GM18873 (cell line): ENCODE measurements around the gene FURIN.
"Not testable (repeated sequence)": the region's sequence is repeated elsewhere in the genome, so short reads cannot be mapped to it uniquely, and the experiment has no call there.

Experiments used
- ATAC-seq: cut with Tn5 transposase; IDR thresholded peaks from one replicate; pipeline ENCODE4 v1.9.1; 2021; ENCODE audit warnings: mild to moderate bottlenecking, moderate library complexity, moderate number of reproducible peaks; ENCODE audit not compliant: unreplicated experiment, low FRiP score

Gene FURIN

GRCh38 chr15:90869601-90870353, 1.4 kb downstream of the FURIN start:
- no peak for ATAC-seq

- ATAC-seq: no peak
Measured at GRCh38 chr15:90870354-90871138, 2.2 kb downstream of the FURIN start.

DNA sequence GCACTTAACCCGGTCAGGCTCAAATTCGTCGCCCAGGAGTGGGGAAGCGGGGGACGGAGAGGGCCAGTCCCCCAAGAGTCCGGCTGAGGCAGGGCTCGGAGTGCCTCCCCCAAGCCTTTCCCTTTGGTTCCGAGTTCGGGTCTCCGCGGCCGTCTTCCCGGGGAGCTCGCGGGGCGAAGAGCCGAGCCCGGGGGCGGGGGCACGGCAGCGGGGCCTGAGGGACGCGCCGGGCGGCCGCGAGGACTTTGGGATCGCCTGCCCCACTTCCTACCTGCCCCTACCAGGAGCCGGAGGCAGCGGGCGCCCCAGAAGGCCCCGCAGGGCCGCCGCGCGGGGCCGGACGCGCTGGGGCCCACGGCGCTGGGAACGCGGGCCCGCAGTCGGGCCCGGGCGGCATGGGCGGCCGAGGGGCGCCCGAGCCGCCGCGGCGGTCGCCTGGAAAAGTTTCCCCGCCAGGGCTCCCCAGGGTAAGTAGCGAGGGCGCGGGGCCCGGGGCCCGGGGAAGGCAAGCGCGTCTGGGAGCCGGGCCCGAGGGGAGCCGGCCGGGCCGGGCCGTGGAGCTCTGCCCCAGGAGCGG, 2.8 kb downstream of the FURIN start:
- ATAC-seq: no peak

DNA sequence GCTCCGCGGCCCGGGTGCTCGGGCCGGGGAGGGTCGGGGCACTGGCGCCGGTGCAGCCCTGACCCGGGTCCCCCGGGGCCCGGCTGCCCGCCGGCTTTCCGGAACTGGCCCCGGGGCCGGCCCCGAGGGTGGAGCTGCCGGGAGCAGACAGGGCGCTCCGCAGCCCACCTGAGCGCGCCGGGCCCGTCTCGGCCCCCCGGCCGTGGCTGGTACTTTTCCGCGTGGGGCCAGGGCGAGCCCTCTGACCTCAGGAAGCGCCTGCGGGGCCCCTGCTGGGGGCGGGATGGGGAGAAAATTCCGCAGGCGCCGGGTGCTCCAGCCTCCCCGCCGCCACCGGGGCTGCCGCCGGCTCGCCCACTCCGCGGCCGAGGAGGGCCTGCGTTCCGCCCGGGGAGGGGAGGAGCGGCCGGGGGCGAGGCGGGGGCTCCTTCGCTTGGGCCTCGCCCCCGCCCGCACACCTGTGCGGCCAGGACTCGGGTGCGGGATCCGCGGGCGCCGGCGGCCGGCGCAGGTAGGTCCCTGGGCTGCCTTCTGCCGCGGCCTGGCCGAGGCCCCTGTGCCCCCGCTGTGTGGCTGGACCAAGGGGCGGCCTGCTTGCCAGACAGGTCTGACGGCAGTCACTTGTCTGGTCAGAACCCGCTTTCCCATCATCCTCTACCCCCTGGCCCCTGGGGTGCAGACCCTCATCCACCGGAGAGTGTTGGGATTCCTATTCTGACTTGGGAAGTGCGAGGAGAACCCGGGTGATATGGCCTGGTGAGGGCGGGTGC, 3.5 kb downstream of the FURIN start:
- ATAC-seq: no peak

GRCh38 chr15:90872486-90873184, 4.2 kb downstream of the FURIN start:
- no peak for ATAC-seq

DNA sequence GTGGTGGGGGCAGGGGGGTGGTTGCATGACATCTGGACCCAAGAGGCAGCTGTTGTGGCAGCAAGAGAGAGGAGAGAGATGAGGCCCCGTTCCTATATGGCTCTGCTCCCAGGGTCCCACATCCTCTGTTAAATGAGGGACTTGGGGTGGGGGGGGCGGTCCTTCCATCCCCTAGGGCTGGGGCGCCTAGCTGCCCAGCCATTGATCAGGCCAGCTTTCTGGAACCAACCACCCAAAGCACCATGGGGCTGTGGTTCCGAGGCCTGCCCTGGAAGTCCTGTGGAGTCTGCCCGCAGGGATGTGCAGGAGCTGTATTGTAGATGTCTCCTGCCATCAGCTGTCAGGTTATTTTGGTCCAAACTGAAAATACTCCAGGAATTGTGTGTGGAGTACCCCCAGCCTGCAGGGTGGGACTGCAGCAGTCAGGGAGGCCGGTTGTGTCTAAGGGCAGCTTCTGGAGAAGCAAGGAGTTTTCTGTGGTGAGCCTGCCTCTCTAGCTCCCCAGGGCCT, 5.2 kb downstream of the FURIN start:
- no peak for ATAC-seq

DNA sequence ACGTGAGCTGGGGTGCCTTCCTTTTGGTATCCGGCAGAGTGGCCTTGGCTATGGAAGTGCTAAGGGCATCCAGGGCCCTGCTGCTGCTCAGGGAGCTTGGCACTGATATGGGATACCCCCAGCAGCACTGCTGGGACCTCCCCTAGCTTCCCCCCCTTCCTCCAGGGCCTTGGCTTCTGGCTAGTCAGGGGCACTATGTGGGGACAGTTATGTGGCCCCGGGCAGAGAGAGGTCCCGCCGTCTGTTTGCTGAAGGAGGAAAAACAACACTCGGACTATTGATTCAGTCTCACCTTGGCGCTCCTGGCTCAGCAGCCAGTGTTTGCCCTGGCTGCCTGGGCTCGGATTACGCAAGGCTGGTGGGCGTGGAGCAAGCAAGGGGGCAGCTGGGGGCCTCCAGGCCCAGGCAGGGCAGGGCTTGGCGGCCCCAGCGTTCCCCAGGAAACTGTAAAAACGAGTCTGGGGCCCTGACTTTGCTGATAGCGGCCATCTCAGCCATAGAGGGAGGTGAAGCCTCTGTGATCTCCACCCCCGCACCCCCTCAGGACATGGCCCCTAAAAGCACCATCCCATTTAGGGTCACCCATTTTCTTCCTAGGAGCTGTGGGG, 5.7 kb downstream of the FURIN start:
- no peak for ATAC-seq

DNA sequence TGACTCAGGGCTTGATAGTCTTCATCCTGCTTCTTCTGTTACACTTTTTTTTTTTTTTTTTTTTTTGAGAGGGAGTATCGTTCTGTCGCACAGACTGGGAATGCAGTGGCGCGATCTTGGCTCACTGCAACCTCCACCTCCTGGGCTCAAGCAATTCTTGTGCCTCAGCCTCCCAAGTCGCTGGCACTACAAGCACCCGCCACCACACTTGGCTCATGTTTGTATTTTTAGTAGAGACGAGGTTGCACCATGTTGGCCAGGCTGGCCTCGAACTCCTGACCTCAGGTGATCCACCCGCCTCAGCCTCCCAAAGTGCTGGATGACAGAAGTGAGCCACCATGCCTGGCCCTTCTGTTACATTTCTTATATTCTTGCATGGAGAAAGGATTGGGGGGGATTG, 6.6 kb downstream of the FURIN start:
- ATAC-seq: not testable (repeated sequence)

DNA sequence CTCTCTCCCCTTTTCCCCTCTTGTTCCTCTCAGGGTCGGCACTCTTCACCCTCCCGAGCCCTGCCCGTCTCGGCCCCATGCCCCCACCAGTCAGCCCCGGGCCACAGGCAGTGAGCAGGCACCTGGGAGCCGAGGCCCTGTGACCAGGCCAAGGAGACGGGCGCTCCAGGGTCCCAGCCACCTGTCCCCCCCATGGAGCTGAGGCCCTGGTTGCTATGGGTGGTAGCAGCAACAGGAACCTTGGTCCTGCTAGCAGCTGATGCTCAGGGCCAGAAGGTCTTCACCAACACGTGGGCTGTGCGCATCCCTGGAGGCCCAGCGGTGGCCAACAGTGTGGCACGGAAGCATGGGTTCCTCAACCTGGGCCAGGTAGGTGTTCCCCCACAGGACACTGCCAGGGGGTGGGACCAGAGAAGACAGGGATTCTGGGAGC, 7.2 kb downstream of the FURIN start:
- ATAC-seq: no peak

- ATAC-seq: no peak
Measured at GRCh38 chr15:90876046-90876445, 7.7 kb downstream of the FURIN start.

DNA sequence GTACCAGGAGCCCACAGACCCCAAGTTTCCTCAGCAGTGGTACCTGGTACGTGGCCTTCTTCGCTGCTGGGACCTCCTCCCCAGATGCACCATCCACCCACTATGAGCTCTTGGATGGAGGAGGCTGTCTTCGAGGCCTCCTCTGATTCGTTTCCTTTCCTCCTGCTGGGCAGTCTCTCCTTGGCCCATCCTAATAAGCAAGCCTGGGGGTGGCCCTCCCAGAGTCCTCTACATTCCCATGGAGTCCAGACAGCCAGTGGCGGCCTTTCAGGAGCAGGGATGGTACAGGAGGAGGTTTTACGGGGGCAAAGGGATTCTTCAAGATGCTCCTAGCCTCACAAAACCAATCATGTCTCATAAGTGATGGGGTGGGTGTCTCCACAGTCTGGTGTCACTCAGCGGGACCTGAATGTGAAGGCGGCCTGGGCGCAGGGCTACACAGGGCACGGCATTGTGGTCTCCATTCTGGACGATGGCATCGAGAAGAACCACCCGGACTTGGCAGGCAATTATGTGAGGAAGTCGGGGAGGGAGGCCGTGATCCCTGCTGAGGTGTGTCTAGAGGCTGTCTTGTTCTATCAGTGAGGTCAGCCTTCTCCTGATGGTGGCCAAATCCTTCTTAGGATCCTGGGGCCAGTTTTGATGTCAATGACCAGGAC, 8.3 kb downstream of the FURIN start:
- ATAC-seq: no peak

DNA sequence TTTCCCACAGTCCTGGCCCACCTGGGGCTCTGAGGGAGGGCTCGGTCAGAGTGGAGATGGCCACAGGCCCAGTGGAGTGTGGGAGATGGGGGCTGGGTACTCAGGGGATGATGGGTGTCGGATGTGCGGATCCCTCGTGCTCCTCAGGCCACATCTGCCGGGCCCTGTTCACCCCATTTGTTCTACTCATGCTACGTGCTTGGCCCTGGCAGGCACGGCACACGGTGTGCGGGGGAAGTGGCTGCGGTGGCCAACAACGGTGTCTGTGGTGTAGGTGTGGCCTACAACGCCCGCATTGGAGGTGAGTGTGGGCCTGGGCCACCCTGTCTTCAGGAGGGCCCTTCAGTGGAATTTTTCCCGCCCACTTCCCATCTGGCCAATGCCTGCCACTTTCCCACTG, 8.9 kb downstream of the FURIN start:
- ATAC-seq: no peak

DNA sequence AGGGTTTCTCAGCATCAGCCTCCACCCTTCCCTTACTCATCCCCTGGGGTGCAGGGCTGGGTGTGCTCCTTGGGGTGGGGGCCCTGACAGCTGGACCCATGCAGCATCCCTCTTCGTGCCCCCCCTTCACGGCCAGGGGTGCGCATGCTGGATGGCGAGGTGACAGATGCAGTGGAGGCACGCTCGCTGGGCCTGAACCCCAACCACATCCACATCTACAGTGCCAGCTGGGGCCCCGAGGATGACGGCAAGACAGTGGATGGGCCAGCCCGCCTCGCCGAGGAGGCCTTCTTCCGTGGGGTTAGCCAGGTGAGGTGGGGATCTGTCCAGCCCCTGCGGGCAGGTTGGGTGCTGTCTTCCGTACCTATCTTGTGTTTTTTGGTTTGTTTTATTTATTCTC, 9.6 kb downstream of the FURIN start:
- ATAC-seq: no peak

- ATAC-seq: no peak
Measured at GRCh38 chr15:90878660-90879059, 10.3 kb downstream of the FURIN start.

- no peak for ATAC-seq
Measured at GRCh38 chr15:90879730-90880366, 11.5 kb downstream of the FURIN start.

DNA sequence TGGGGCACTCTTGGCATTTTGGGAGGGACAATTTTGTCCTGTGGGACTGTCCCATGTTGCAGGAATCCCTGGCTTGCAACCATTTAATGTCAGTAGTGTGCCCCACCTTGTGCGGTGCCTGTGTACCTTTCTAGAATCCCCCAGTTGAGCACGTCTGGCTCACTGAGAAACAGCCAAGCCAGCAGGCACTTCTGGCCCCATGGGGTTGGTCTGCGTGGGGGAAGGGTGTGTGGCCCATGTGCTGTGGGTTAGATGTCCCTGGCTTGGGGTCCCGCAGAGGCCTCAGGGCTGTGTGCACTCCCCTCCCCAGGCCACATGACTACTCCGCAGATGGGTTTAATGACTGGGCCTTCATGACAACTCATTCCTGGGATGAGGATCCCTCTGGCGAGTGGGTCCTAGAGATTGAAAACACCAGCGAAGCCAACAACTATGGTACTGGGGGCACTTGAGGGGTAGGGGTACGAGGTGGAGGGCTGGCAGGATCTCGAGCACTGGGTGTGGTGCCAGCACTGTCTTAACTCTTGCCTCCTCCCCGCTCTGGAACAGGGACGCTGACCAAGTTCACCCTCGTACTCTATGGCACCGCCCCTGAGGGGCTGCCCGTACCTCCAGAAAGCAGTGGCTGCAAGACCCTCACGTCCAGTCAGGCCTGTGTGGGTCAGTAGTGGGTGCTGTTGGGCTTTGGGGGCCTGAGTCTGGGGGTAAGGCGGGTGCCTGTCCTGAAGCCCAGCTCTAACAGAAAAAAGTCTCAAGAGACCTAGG, 12.2 kb downstream of the FURIN start:
- no peak for ATAC-seq

GRCh38 chr15:90881181-90881977, 13.0 kb downstream of the FURIN start:
- ATAC-seq: no peak
